Activated CD8-positive, alpha-beta memory T cell treated with anti-CD3 and anti-CD28 coated beads, Interleukin-2, amount 50 U/mL, for 24 hours (primary cell): Measurements from ENCODE around the gene RIMBP2.
"Not testable (repeated sequence)": the region's sequence is repeated elsewhere in the genome, so short reads cannot be mapped to it uniquely, and the experiment has no call there.

Experiments used
- DNase-seq: peaks from one replicate; pipeline ENCODE4 v3.0.0-alpha.2; 2020; ENCODE audit errors: extremely low read depth

RIMBP2 gene

DNA sequence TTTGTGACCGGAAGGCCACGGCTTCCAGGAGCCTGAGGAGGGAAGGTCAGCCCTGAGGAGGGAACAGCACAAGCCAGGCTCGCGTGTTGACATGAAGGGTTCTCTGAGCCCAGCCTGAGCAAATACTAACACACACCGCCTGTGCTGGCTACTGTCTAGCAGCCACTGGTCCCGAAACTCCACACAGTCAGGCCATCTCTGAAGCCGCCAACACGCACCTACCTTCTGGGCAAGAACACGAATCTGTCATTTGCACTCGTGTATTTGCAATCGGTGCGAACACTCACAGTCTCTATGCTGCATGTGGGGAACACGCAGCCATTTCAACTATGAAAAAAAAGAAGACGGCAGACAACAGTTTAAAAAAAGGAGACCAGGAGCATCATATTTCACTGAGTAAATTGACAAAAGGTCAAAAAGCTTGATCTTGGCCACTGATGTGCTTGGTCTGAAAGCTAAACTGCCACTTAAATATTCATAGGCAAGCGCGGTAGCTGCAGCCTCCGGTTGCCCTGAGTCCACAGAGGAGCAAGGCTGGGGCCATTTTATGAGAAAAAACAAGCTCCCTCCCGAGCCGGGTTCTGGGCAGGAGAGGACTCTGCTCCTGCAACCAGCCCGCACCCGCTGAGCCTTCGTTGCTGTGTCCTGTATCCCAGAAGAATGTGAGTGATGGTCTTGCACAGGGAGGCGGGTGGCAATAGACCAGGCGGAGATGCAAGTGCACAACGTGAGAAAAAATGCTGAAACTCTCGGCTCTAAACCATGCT is 57.8 kb downstream of the RIMBP2 start:
- no peak for DNase-seq

DNA sequence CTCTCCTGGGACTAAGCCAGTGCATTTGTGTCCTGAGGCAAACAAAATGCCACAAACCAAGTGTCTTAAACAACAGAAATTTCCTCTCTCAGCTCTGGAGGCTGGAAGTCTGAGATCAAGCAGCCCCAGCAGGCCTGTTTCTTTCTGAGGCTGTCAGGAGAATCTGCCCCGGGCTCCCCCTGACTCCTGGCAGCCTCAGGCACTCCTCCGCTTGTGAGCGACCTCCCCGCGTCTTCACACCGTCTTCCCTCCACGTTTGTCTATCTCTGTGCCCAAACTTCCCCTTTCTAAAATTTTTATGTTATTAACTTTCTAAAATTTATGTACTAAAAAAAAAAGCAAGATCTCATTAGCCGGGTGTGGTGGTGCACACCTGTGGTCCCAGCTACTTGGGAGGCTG is 59.7 kb downstream of the RIMBP2 start:
- no peak for DNase-seq

DNA sequence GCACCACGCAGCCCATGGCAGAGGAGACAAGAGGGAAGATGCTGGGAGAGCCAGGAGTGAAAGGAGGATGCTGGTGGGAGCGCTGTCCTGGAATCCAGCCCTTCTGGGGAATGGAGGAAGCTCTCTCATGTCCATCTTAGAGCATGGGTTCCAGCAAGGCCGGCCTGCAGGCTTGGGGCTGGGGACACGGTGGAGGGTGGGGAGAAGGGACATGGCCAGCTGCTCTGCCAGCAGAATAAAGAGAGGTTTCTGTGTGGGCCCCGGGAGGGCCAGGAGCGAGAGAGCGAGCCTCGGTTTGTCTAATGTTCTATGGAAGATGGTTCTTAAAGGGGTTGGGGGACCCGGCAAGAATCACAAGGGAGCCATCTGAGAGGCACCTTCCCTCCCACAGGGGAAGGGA is 60.2 kb downstream of the RIMBP2 start:
- DNase-seq: no peak

DNA sequence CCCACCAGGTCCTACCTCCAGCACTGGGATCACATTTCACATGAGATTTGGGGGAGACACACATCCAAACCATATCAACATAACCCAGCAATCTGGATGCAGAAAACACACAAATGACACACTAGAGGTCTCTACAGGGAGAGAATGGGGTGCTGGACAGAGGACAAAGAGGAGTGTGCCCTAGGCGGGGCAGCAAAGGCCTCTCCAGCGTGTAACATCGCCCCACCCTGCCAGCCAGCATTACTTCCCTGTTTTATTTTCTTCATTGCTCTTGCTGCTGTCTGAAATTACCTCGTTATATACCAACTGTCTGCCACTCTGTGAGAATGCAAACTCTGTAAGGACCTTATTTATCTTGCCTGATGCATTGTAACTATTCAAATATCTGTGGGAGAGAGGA is 61.1 kb downstream of the RIMBP2 start:
- no peak for DNase-seq

DNA sequence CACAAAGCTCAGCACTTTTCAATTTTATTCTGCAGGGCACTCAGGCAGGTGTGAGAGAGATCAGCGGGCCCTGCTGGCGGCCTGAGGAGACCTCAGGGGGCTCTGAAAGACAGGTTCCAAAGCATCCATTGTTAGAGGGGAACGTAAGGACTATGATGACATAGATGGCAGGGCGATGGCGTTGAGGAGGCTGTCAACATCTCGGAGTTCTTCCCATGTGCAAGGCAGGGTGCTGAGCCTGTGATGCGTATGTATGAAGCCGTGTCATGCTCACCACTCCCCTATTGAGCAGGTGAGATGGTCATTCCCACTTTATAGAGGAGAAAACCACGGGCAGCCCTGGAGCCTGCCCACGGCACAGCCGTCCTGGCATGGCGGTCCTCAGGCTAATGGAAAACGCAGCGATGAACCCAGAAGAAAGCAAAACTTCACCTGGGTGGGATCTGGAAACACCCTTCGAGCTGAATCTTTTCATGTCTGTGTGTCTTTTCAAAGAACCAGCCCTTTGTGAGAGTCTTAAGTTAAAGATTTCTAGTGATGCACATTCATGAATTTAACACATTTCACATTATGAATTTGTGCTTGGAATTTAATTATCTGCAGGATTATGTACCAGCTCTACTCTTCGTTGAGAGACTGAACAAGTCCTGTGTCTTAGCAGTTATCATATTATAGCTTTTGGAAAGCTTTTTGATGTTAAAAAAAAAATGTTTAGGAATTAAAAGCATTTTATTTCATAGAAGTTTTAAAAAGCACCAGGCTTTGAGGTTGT is 64.7 kb downstream of the RIMBP2 start:
- no peak for DNase-seq

DNA sequence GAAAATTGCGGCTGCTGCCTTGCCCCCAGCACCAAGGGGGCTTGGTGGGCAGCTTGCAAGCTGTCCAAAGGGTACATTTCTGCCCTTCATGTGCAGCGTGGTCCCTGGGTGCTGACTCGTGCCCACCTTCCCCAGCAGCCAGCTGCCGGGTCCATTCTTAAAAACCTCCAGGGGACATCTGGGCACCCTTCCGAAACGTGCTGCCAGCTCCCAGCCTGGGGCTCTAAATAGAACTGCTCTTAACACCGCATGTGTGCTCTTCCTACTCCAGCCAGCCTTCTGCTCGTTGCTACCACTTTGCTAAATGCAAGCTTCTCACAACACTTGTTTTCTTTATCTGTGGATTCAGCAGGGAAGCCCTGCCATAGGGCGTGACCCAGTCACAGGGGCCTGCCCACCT is 66.0 kb downstream of the RIMBP2 start:
- DNase-seq: no peak

DNA sequence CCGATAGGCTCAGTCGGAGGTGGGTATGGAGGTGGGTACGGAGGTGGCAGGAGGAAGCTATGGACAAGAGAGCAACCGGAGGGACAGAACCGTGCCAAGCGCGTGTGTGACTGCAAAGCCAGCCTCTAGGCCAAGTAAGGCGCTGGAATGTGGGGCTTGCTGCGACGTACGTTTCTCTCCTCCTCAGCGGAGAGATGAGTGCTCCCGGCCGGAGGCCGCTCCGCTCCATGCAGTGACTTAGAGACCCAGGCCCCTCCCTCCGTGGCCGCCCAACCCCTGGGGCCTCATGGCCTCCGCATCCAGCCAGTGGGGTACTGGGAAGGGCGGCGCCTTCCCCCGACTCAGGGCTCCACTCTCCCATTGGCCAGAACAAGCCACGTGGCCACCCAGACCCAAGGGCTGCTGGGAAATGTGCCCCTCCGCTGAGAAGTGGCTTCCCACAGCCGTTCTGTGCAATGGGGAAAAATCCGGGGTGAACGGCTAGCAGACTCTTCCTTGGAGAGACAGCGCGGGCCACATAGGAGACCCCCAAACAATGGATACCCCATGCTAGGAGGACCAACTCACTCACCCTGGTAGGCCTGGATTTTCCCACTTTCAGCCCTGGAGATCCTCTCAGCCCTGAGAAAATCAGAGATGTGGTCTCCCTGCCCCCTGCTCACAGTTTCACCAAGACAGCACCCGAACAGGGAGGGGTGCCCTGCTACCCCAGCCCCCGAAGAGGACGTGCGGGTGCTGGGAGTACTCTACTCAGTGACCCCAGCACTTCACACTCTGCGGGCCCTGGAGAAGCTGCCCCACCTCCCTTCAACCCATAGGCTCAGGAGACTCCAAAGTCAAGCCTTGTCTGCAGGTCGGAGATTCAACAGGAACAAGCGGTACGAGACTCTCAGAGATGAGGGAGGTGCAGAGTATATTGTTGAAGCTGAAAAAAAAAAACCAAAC is 66.7 kb downstream of the RIMBP2 start:
- DNase-seq: no peak

DNA sequence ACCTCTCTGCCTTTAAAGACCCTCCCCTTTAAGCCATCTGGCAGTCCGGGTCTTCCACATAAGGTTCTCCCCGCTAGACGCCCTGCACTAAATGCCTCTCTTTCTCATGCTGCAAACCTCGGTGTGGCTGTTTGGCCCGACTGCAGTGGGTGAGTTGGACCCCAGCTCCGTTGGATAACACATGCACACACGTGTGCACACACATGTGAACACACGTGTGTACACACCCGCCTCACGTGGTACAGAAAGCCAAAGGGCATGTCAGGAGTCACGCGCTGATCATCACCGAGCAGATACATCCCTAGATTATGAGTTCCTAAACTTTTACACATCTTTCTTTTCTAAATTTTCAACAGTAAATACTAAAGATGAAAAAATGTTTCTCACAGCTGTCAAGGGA is 68.3 kb downstream of the RIMBP2 start:
- DNase-seq: no peak

DNA sequence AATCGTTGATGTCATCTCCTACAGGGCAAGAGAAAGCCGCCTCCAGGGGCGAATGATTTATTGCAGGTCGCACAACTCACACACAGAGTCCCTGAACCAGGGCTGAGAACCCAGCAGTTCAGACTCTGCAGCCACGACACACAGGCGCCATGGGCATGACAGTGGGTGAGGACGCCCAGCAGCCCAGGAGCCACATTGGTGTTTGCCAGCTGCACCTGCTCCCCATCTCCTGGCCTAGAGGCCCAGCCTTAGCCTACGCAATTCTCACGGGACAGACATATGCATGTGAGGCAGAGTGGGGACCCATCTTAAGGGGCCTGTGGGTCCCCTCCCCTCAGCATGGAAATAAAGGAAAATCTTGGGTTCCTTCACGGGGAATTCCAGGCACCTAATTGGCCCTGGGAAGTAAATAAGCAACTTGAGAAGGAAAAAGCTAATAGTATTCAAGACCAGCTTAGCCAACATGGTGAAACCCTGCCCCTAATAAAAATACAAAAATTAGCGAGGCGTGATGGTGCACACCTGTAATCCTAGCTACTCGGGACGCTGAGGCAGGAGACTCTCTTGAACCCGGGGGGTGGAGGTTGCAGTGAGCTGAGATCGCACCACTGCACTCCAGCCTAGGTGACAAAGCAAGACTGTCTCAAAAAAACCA is 69.3 kb downstream of the RIMBP2 start:
- DNase-seq: no peak

DNA sequence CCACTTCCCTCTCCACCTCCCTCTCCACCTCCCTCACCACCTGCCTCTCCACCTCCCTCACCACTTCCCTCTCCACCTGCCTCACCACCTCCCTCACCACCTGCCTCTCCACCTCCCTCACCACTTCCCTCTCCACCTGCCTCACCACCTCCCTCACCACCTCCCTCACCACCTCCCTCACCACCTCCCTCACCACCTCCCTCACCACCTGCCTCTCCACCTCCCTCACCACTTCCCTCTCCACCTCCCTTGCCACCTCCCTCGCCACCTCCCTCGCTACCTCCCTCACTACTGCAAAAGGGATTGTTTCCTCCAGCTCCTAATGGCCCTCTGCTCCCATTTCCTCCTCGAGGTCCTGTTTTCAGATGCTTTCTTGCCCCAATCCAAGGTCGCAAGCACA is 69.9 kb downstream of the RIMBP2 start:
- not testable (repeated sequence) for DNase-seq

DNA sequence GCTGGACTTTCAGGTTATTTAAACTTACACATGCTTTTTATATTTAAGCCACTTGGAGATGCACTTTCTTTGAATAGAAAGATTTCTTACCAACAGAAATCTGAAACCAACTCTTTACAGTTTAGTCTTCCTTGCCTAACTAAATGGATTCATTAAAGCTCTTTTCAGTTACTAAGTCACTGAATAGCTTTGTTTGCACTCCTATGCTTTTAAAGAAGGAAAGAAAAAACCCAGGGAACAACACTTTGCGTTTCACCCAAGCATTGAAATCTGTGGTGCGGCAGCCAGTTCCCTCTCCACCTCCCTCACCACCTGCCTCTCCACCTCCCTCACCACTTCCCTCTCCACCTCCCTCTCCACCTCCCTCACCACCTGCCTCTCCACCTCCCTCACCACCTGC is 70.3 kb downstream of the RIMBP2 start:
- no peak for DNase-seq

DNA sequence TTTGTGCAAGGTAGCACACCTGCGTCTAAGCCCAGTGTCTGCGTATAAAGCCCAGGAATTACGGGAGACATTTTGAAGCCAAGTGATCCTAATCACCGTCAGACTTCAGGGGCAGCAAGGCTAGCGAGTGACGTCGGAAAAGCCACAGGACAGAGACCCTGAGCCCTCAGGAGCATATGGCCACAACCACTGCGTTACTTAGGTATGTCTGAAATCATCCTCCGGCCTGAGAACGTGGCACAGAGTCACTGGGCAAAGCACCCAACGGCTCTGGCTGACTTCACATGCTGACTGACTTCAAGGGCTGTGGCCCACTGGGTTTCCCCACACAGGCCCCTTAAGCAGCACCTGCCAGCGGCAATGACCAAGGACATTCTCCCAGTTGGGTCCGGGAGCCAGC is 71.5 kb downstream of the RIMBP2 start:
- no peak for DNase-seq

DNA sequence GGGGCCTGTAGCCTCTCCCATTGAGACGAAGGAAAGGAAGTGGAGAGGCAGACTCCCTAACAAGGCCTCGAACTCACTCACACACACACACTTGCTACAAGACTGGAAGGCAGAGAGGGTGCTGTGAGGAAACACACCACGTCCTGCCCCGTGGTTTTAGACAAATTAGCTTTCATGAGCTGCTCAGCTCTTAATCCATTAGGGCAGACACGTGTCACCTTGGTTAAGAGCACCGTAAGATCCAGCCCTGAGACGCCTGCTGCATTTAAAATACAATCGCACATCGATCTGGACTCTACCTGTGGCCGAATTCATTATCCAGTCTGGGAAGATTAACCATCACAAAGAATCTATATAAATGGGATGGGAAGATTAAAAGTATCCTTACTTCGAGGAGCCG is 72.0 kb downstream of the RIMBP2 start:
- DNase-seq: no peak

DNA sequence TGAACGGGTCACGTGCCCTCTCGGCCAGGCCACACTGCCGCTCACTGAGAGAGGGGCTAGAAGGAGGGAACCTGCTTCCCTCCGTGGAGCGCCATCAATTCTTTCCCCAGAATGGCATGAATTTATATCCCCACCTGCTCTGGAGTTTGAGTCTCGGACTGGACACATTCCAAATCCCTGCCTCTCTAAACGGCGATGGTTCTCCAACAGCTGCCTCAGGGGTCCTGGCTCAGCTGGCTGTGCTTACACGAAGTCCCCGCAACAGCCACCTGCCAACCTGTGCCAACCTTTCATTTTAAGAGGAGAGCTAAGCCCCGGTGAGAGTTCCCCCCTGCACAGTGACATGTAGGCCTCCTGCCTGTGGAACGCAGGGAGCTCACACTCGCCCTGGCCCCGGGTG is 73.2 kb downstream of the RIMBP2 start:
- no peak for DNase-seq

DNA sequence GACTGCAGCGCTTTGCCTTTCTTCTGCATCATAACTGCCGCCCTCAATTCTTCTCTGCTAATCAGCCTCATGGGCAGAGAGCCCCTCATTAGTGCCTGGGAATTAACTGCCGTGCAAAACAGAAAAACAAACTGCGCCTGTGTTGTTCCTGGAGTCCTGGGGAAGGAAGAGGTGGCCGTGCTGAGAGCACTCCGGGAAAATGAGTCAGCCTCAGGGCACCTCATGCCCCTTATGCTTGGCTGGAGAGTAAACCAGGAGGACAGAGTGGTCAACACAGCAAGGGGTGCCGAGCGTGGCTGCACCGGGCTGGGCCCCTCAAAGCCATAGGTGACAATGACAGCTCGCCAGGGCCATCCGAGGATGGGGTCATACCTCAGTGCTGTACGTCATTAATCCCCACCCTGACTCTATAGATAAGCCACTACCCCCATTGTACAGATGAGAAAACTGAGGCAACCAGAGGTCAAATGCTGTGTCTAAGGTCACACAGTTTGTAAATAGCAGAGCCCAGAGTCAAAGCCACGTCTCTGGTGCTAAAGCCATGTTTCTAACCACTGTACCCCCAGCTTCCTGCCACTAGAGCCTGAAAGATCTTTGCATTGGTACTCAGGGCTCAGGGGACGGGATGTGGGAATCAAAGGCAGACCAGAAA is 74.4 kb downstream of the RIMBP2 start:
- no peak for DNase-seq

DNA sequence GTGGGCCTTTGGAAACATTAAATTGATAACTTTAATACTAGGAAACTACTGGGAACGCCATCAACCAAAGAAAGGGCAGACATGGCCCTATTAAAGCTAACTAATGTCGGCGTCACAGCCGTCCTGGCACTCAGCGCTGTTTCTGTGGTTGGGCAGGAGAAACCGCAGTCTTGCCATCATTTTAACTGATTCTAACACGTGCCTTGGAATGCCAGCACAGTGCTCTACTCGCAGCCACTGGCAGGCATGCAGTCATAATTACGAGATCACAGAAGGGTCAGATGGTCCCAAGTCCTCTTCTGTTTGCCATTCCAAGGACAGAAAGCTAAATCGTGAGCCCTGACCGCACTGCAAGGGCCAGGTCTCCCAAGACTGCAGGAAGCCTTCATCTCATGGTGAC is 75.2 kb downstream of the RIMBP2 start:
- DNase-seq: no peak

DNA sequence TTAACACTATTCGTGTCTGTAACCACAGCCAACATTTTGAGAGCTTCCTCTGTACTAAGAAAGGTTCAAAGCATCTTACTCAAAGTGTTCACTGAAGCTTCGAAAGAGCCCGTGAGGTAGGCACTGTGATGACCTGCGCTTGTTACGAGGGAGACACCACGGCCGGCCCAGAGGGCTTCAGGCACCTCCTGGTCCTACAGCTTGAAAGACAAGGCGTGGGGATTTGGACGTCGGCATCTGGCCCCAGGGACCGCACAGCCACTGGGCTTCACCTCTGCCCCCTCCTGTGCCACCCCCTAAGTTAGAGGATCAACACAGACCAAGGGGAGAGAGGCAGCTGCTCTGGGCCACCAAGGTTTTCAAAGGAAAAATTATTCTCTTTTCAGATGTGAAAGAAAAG is 75.6 kb downstream of the RIMBP2 start:
- no peak for DNase-seq

DNA sequence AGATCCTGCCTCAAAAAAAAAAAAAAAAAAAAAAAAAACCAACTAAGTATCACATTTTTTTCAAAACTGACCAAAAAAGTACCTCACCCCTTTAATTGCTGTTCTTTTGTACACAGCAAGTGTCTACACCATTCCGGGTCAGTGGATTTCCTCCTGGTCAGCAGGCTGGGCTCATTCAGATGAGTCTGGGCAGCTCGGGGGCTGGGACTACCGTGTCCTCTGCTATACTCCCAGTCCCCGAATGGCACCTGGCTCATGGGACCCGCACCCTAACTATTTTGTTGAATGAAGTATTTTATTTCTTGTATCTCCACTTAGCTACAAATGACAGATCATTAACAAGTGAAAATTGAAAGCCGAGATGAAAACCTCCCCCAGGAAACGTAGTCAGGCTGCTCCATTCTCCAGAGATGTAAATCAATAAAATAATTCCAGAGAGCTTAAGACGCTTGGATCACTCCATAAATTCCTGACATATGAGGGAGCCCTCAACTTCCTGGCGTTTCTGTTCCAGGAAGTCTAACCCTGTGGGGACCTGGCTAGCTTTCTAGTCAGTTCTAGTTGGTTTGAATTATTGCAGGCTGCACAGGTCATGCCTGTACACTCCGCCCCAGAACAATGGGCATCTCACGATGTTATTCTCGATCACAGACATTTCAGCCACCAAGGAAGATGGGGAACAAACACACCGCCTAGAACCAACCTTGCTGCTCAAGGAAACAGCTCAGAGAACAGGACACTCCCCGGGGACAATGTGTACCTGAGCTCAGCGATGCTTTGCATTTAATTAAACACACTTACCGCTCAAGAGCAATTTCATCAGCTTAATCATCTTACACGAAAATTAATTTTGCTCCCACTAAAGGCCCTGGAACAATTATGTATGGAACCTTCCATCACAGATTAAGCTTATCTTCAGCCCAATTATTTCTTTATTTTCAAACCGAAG is 76.3 kb downstream of the RIMBP2 start:
- DNase-seq: no peak

DNA sequence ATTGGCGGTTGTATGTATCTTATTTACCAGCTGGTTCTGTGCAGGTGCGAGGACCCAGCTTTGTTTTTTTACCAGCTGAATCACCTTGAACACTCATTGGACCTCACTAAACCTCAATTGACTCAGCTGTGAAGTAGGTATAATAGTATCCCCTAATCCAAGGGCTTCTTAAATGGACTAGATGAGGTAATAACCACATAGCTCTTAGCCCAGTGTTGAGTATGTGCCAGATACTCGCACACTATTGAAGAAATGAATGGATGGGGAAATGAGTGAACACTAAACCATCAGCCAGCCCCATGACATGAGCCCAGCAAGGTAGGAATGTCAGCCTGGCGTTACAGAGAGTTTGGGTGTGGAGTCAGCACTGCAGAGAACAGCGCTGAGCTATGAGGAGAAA is 79.7 kb downstream of the RIMBP2 start:
- no peak for DNase-seq

DNA sequence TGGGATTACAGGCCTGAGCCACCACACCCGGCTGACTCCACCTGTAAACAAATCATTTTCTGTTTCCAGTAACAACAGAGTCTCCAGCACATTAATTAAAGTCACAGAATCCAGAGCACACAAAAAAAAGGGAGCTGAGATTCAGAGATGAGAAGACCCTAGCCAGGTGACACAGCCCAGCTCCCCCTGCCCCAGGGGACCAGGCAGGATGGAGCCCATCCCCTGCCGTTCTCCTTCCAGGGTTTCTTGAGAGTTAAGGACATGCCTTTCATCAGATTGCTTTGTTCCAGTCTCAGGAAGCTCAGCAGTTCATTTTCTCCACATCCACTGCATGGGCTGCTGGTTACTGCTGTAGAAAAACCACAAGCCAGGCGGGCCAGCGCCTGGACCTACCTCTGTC is 81.2 kb downstream of the RIMBP2 start:
- no peak for DNase-seq
